Measurements from ENCODE around the gene VPS13D. TPM values are rescaled to one million over a fixed set of nuclear protein-coding genes. Genes with fewer than 3 reads are reported as not detected.

Gene VPS13D
- total and polyA plus RNA-seq, 2 experiments from 2014 or later = 9.7 to 35.7 TPM

DNA sequence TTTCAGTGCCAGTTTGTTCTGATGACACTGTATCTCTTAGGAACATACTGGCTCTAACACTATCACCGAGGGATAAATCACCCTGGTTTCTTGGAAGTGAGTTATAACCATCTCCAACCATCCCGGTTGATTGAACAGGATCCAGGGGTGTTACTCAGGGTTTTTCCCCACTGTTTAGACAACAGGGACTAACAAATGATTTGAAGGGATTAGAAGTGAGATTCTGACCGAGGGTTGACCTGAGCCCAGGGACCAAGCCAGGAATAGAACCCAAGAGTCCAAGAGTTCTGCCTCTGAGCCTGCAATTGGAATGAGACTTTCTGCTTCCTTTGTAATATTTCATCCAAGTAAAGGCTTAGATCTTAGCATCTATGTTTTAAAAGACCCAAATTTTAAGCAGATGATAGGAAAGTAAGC, 234.2 kb downstream of the VPS13D start:
- Histone ChIP-seq H3K27ac (no peak overlapping the region), H3K4me1 (ENCODE audit: low read depth) (peaks cover 20% of the 10 kb centered on the region), H3K27me3 (no peaks in the 10 kb centered on the region), H3K9me3 (ENCODE audit: low read depth) (no peaks in the 10 kb centered on the region), H3K36me3 (no peaks in the 10 kb centered on the region), H3K4me3 (no peak overlapping the region)
- no peak for DNase-seq (ENCODE audit: low read depth in 1 of 2, low spot score in 1 of 2)
- TF ChIP-seq, protein P1, sequence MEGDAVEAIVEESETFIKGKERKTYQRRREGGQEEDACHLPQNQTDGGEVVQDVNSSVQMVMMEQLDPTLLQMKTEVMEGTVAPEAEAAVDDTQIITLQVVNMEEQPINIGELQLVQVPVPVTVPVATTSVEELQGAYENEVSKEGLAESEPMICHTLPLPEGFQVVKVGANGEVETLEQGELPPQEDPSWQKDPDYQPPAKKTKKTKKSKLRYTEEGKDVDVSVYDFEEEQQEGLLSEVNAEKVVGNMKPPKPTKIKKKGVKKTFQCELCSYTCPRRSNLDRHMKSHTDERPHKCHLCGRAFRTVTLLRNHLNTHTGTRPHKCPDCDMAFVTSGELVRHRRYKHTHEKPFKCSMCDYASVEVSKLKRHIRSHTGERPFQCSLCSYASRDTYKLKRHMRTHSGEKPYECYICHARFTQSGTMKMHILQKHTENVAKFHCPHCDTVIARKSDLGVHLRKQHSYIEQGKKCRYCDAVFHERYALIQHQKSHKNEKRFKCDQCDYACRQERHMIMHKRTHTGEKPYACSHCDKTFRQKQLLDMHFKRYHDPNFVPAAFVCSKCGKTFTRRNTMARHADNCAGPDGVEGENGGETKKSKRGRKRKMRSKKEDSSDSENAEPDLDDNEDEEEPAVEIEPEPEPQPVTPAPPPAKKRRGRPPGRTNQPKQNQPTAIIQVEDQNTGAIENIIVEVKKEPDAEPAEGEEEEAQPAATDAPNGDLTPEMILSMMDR (IDR thresholded peaks at IDR 0.05; ENCODE audit: low read depth, low read length) = no peak

GRCh38 chr1:12464598-12465056, 234.8 kb downstream of the VPS13D start:
- no peak overlapping the region for H3K27ac ChIP-seq
- no peaks in the 10 kb centered on the region for H3K36me3 ChIP-seq
- H3K27me3 ChIP-seq = no peaks in the 10 kb centered on the region
- TF ChIP-seq, protein P1 (IDR thresholded peaks at IDR 0.05; ENCODE audit: low read depth, low read length) = no peak
- peak in 1 of 2 donors; percentile 95 for DNase-seq (ENCODE audit: low read depth in 1 of 2, low spot score in 1 of 2)
- no peak overlapping the region for H3K4me3 ChIP-seq
- H3K9me3 ChIP-seq (ENCODE audit: low read depth) = no peaks in the 10 kb centered on the region
- H3K4me1 ChIP-seq (ENCODE audit: low read depth) = peaks cover 24% of the 10 kb centered on the region

DNA sequence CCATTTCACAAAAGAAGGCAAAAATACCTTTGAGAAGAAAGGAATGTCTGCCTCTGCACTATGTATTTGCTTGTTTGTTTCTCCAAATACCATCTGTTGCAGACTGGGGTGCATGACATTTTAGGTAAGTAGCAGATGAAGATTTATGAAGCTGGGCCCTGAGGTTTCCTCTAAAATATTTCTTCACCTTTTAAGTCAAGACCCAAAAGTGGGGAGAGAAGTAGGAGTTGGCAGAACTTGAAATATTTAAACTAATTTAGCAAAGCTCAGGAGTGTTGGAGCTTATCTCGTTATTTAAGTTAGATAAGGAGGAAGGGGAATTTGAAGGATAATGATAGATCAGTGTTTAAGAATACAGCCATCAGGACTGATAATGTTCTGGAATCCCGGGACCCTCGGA, 235.3 kb downstream of the VPS13D start:
- no peaks in the 10 kb centered on the region for H3K27me3 ChIP-seq
- H3K4me3 ChIP-seq = no peak overlapping the region

DNA sequence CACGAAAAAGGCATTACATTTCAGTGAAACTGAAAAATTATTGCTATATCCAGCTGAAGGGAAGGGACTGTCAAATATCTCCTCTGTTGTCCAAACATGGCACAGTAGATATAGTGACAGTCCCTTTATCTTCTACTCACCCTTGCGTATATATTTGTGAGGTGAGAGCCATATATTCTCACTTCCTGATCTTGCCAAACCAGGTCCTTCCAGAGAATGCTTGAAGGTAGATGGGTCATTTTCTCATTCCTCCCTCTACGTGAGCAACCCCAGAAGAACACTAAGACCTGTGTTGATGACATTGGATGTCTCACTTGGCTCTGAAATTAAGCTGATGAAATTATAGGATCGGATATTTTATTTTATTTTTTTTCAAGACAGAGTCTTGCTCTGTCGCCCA, 237.0 kb downstream of the VPS13D start:
- Histone ChIP-seq H3K4me3 (no peak overlapping the region), H3K27ac (no peak overlapping the region), H3K4me1 (ENCODE audit: low read depth) (peaks cover 33% of the 10 kb centered on the region), H3K36me3 (no peaks in the 10 kb centered on the region), H3K9me3 (ENCODE audit: low read depth) (no peaks in the 10 kb centered on the region), H3K27me3 (no peaks in the 10 kb centered on the region)
- TF ChIP-seq, protein P1 (IDR thresholded peaks at IDR 0.05; ENCODE audit: low read depth, low read length) = no peak
- DNase-seq (ENCODE audit: low read depth in 1 of 2, low spot score in 1 of 2) = no peak

More for the DNA sequence above, 235.3 kb downstream of the VPS13D start:
- Histone ChIP-seq H3K4me1 (ENCODE audit: low read depth) (peaks cover 29% of the 10 kb centered on the region), H3K9me3 (ENCODE audit: low read depth) (no peaks in the 10 kb centered on the region), H3K27ac (no peak overlapping the region), H3K36me3 (no peaks in the 10 kb centered on the region)
- TF ChIP-seq, protein P1 (IDR thresholded peaks at IDR 0.05; ENCODE audit: low read depth, low read length) = no peak
- no peak for DNase-seq (ENCODE audit: low read depth in 1 of 2, low spot score in 1 of 2)

GRCh38 chr1:12467570-12468286, 237.9 kb downstream of the VPS13D start:
- no peak overlapping the region for H3K4me3 ChIP-seq
- TF ChIP-seq, protein P1 (IDR thresholded peaks at IDR 0.05; ENCODE audit: low read depth, low read length) = no peak
- H3K9me3 ChIP-seq (ENCODE audit: low read depth) = no peaks in the 10 kb centered on the region
- peaks cover 42% of the 10 kb centered on the region for H3K4me1 ChIP-seq (ENCODE audit: low read depth)
- H3K27me3 ChIP-seq = no peaks in the 10 kb centered on the region
- no peak overlapping the region for H3K27ac ChIP-seq
- no peak for DNase-seq (ENCODE audit: low read depth in 1 of 2, low spot score in 1 of 2)
- H3K36me3 ChIP-seq = no peaks in the 10 kb centered on the region
